Osteocyte (in vitro differentiated cells): ENCODE measurements around the gene ZBTB2. TPM values are rescaled to one million over a fixed set of nuclear protein-coding genes. Genes with fewer than 3 reads are reported as not detected.

ENCODE experiments used
- DNase-seq: peaks from one replicate; pipeline ENCODE4 v3.0.0; 2021; ENCODE audit warnings: mixed read lengths; ENCODE audit not compliant: unreplicated experiment; ENCODE audit errors: extremely low spot score
- H3K27ac Mint-ChIP-seq: one replicate; pipeline ENCODE4 v1.8.0; 2021; ENCODE audit warnings: mild to moderate bottlenecking, mixed read lengths; ENCODE audit not compliant: unreplicated experiment
- H3K27me3 Mint-ChIP-seq: one replicate; pipeline ENCODE4 v1.8.0; 2021; ENCODE audit warnings: mixed read lengths; ENCODE audit not compliant: unreplicated experiment
- H3K36me3 Mint-ChIP-seq: one replicate; pipeline ENCODE4 v1.8.0; 2021; ENCODE audit warnings: mixed read lengths; ENCODE audit not compliant: unreplicated experiment
- H3K4me1 Mint-ChIP-seq: one replicate; pipeline ENCODE4 v1.8.0; 2021; ENCODE audit warnings: mixed read lengths; ENCODE audit not compliant: unreplicated experiment
- H3K4me3 Mint-ChIP-seq: one replicate; pipeline ENCODE4 v1.8.0; 2021; ENCODE audit warnings: mild to moderate bottlenecking, moderate library complexity, mixed read lengths; ENCODE audit not compliant: unreplicated experiment
- H3K9me3 Mint-ChIP-seq: one replicate; pipeline ENCODE4 v1.8.0; 2021; ENCODE audit warnings: mixed read lengths; ENCODE audit not compliant: unreplicated experiment
- CTCF ChIP-seq: fragments of 200-600 bp; sonication (generic); IDR thresholded peaks from 2 replicates; pipeline ENCODE4 v1.5.0; 2021; ENCODE audit warnings: antibody characterized with exemption, mild to moderate bottlenecking, moderate library complexity
- total RNA-seq: library from RNA; stranded (reverse); gene quantifications from 2 replicates; pipeline ENCODE4 v1.2.1, GENCODE V29; 2021

The ZBTB2 gene
- total RNA-seq, 1 donor from 2014 or later, result 12.3 TPM

GRCh38 chr6:151375833-151376232 lies 15.5 kb downstream of the ZBTB2 start:
- Mint-ChIP-seq H3K27ac (peak overlapping the region; percentile 40), H3K4me1 (peaks cover 61% of the 10 kb centered on the region), H3K9me3 (peaks cover 6% of the 10 kb centered on the region), H3K36me3 (peaks cover 6% of the 10 kb centered on the region), H3K4me3 (no peak overlapping the region), H3K27me3 (no peaks in the 10 kb centered on the region)
- DNase-seq, result no peak
- no peak for TF ChIP-seq CTCF

GRCh38 chr6:151374036-151374683 lies 17.2 kb downstream of the ZBTB2 start:
- H3K27ac Mint-ChIP-seq, result peak overlapping the region; percentile 95
- peaks cover 6% of the 10 kb centered on the region for H3K9me3 Mint-ChIP-seq
- DNase-seq, result no peak
- TF ChIP-seq CTCF, result no peak
- H3K36me3 Mint-ChIP-seq, result peaks cover 6% of the 10 kb centered on the region
- H3K4me1 Mint-ChIP-seq, result peaks cover 49% of the 10 kb centered on the region
- no peaks in the 10 kb centered on the region for H3K27me3 Mint-ChIP-seq
- peak overlapping the region; percentile 68 for H3K4me3 Mint-ChIP-seq

- Mint-ChIP-seq H3K9me3 (peaks cover 6% of the 10 kb centered on the region), H3K36me3 (peaks cover 6% of the 10 kb centered on the region), H3K27me3 (no peaks in the 10 kb centered on the region), H3K27ac (no peak overlapping the region), H3K4me3 (no peak overlapping the region), H3K4me1 (peaks cover 44% of the 10 kb centered on the region)
- TF ChIP-seq CTCF, result no peak
- DNase-seq, result peak; percentile 51
Measured at GRCh38 chr6:151372164-151372563, 19.2 kb downstream of the ZBTB2 start.

GRCh38 chr6:151370509-151371078 lies 20.8 kb downstream of the ZBTB2 start:
- peak; percentile 48 for DNase-seq
- TF ChIP-seq CTCF, result peak; percentile 56
- H3K4me3 Mint-ChIP-seq, result no peak overlapping the region
- peaks cover 18% of the 10 kb centered on the region for H3K36me3 Mint-ChIP-seq
- H3K9me3 Mint-ChIP-seq, result no peaks in the 10 kb centered on the region
- H3K4me1 Mint-ChIP-seq, result peaks cover 31% of the 10 kb centered on the region
- H3K27ac Mint-ChIP-seq, result no peak overlapping the region
- H3K27me3 Mint-ChIP-seq, result no peaks in the 10 kb centered on the region

- no peak for DNase-seq
- Mint-ChIP-seq H3K27ac (no peak overlapping the region), H3K4me3 (no peak overlapping the region), H3K9me3 (no peaks in the 10 kb centered on the region), H3K36me3 (peaks cover 24% of the 10 kb centered on the region), H3K4me1 (no peaks in the 10 kb centered on the region), H3K27me3 (no peaks in the 10 kb centered on the region)
- no peak for TF ChIP-seq CTCF
Measured at GRCh38 chr6:151365233-151365632, 26.1 kb downstream of the ZBTB2 start.
